Tibial artery (tissue), 4 donors: ENCODE data around the gene GALNT9.

Experiments
- DNase-seq, 2 donors: peaks; one replicate each; pipeline ENCODE4 v3.0.0-alpha.2; 2019
- H3K27ac ChIP-seq, 2 donors: fragments of 200-600 bp; sonication (generic) in 1 of 2; 1 replicate in 1 of 2; 2 replicates in 1 of 2; pipeline ENCODE4 v1.5.1; 2018 to 2019; ENCODE audit warnings: mild to moderate bottlenecking in 1 of 2
- H3K27me3 ChIP-seq, 2 donors: fragments of 200-600 bp; sonication (generic) in 1 of 2; one replicate each; pipeline versions ENCODE4 v1.5.1 to v1.6.0; 2016 to 2019
- H3K36me3 ChIP-seq, 3 donors: fragments of 200-600 bp; sonication (generic) in 2 of 3; one replicate each; pipeline ENCODE4 v1.5.1; 2016 to 2019; ENCODE audit warnings: mild to moderate bottlenecking in 2 of 3
- H3K4me1 ChIP-seq, 4 donors: fragments of 200-600 bp; sonication (generic) in 2 of 4; 1 replicate in 3 of 4; 2 replicates in 1 of 4; pipeline ENCODE4 v1.5.1; 2016 to 2019
- H3K4me3 ChIP-seq, 2 donors: fragments of 200-600 bp; sonication (generic) in 1 of 2; 1 replicate in 1 of 2; 2 replicates in 1 of 2; pipeline ENCODE4 v1.5.1; 2018 to 2019; ENCODE audit warnings: mild to moderate bottlenecking in 2 of 2
- H3K9me3 ChIP-seq, 3 donors: fragments of 200-600 bp; sonication (generic) in 1 of 3; one replicate each; pipeline ENCODE4 v1.5.1; 2016 to 2019
- intact Hi-C: fragments of 100-400 bp; cut with DNase I; formaldehyde crosslinking; loops from one replicate; pipeline ENCODE4 v1.15.0; 2023; ENCODE audit warnings: low total_unique reads
- TF ChIP-seq, protein P1 (sequence below), 2 experiments: fragments of 200-600 bp in 1 of 2; fragments of 450-650 bp in 1 of 2; IDR thresholded peaks; one replicate each; pipeline ENCODE4 v1.5.1; 2017 to 2019; ENCODE audit warnings: antibody characterized with exemption in 2 of 2, mild to moderate bottlenecking in 1 of 2, moderate library complexity in 1 of 2

GALNT9 gene

DNA sequence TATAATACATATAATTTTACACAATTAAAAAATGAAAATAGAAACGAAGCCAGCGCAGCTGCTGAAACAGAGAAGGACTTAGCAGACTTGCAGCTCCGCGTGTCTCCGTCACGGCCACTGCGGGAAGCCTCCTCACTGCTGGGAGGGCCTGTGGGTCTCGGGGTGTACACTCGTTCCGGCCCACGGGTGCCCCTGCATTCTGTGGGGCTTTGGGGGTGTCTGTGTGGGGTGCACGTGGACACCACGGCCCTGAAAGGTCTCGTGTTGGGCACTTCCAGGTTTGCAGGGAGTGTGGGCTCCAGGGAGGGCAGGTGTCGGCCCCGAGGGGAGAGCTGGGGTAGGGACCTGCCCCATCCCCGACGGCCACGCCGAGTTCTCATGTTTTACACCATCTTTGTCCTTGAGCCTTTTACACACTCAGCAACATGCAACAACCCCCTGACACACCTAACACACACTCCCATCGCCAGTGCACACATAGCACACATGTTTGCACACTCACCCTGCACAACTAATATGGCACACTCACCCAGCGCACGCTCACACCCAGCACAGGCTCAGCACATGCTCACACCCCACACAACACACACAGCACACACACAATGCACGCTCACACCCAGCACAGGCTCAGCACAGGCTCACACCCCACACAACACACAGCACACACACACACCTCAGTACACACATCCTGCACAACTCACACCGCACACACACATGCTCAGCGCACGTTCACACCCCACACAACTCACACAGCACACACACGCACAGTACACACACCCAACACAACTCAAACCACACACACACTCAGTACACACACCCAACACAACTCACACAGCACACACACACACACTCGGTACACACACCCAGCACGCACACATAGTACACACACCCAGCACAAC, 148.5 kb downstream of the GALNT9 start:
- H3K36me3 ChIP-seq = no peaks in the 10 kb centered on the region
- peaks cover 0 to 27% (median 18%) of the 10 kb centered on the region in 3 donors for H3K9me3 ChIP-seq
- no peaks in the 10 kb centered on the region for H3K4me1 ChIP-seq
- no peak overlapping the region for H3K4me3 ChIP-seq
- TF ChIP-seq, protein P1, sequence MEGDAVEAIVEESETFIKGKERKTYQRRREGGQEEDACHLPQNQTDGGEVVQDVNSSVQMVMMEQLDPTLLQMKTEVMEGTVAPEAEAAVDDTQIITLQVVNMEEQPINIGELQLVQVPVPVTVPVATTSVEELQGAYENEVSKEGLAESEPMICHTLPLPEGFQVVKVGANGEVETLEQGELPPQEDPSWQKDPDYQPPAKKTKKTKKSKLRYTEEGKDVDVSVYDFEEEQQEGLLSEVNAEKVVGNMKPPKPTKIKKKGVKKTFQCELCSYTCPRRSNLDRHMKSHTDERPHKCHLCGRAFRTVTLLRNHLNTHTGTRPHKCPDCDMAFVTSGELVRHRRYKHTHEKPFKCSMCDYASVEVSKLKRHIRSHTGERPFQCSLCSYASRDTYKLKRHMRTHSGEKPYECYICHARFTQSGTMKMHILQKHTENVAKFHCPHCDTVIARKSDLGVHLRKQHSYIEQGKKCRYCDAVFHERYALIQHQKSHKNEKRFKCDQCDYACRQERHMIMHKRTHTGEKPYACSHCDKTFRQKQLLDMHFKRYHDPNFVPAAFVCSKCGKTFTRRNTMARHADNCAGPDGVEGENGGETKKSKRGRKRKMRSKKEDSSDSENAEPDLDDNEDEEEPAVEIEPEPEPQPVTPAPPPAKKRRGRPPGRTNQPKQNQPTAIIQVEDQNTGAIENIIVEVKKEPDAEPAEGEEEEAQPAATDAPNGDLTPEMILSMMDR (IDR thresholded peaks at IDR 0.05) = no peak
- intact Hi-C loops = no loop called here
- no peak for DNase-seq
- peaks cover 0 to 55% of the 10 kb centered on the region in 2 donors for H3K27me3 ChIP-seq
- no peak overlapping the region for H3K27ac ChIP-seq

DNA sequence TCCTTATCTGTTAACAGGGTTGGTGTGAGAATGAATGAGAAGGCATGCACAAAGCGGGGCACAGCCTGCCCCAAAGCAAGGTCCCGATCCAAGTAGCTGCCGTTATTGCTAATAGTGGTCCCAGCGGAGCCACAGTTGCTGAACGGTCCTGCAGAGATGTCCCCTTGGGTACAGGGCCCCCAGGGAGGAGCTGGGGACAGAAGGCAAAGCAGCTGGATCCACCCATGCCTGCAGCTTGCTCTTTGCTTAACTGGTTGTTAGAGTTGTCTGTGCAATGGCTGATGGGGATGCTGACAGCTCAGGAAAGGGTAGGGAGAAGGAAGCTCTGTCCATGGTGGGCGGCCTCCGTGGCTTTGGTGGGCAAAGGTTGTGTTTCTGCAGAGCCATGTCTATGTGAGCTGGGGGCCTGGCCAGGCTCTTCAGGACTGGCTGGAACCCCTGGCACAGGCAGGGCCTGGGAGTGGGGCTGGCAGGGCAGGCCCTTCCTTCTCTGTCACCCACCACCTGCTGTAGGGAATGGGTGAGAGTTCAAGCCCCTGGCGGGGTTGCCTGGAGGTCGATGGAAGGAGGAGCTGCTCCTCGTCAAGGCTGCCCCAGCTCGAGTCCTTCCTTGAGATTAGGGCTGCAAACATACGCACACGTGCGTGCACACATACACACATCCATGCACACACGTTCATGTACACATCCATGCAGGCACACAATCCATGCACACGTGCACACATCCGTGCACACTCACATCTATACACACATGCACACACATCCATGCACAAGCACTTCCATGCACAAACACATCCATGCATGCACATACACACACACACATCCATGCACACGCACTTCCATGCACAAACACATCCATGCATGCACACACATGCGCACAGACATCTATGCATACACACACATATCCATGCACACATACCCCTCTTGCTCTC, 149.7 kb downstream of the GALNT9 start:
- Histone ChIP-seq H3K4me3 (no peak overlapping the region), H3K27ac (no peak overlapping the region), H3K27me3 (peaks cover 0 to 67% of the 10 kb centered on the region in 2 donors), H3K36me3 (no peaks in the 10 kb centered on the region), H3K4me1 (no peaks in the 10 kb centered on the region), H3K9me3 (peaks cover 0 to 17% (median 9%) of the 10 kb centered on the region in 3 donors)
- intact Hi-C loops = no loop called here
- TF ChIP-seq, protein P1 (IDR thresholded peaks at IDR 0.05) = no peak
- no peak for DNase-seq

DNA sequence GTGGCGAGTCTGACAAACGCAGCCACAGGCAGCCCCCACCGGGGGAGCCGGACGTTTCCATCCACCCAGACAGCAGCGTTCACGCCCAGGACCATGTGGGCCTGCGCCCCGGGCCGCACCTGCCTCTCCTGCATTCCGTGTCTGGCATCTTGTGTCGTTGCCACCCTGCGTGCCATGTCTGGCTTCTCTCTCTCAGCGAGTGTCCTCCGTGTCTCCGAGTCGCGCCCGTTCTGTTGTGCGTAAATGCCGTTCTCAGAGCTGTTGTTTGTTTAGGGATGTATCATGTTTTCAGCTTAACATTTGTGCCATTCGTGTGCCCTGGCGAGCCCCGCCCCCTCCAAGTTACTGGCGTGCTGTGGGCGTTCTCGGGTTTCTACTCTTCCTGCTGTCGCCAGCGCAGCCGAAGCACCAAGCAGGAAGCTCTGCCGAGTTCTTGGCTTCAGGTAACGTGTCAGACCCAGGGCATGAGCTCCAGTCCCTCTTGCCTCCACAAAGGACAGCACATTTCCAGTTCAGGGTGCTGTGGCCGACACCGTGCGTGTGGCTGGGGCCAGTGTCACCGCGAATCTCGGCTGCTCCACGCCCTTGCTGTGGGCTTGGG, 150.5 kb downstream of the GALNT9 start:
- Histone ChIP-seq H3K36me3 (no peaks in the 10 kb centered on the region), H3K27me3 (peaks cover 0 to 75% of the 10 kb centered on the region in 2 donors), H3K4me1 (no peaks in the 10 kb centered on the region), H3K4me3 (no peak overlapping the region), H3K27ac (no peak overlapping the region), H3K9me3 (peaks cover 0 to 9% (median 7%) of the 10 kb centered on the region in 3 donors)
- no peak for DNase-seq
- TF ChIP-seq, protein P1 (IDR thresholded peaks at IDR 0.05) = no peak
- intact Hi-C loops = no loop called here

DNA sequence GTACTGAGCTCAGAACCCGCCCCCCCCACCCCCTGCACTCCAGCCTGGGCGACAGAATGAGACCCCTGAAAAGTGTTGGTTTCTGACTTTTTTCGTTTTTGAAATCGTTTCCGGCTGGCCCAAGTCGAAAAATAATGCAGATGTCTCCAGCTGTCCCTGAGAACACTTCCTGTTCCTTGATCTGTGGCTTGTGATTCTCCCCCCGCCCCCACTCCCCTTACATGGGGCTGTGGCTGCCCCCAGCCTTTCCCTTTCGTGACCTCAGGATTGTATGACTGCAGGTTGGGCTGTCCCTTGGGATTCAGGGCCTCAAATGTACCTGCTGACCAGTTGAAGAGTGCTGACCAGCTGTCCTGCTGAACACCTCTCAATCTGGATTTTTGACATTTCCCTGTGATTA, 151.1 kb downstream of the GALNT9 start:
- no peak overlapping the region for H3K4me3 ChIP-seq
- H3K27ac ChIP-seq = no peak overlapping the region
- H3K9me3 ChIP-seq = peaks cover 0 to 8% (median 7%) of the 10 kb centered on the region in 3 donors
- TF ChIP-seq, protein P1 (IDR thresholded peaks at IDR 0.05) = no peak
- H3K4me1 ChIP-seq = no peaks in the 10 kb centered on the region
- intact Hi-C loops = no loop called here
- H3K36me3 ChIP-seq = no peaks in the 10 kb centered on the region
- H3K27me3 ChIP-seq = peaks cover 0 to 81% of the 10 kb centered on the region in 2 donors
- no peak for DNase-seq

- TF ChIP-seq, protein P1 (IDR thresholded peaks at IDR 0.05) = no peak
- Histone ChIP-seq H3K36me3 (no peaks in the 10 kb centered on the region), H3K9me3 (no peaks in the 10 kb centered on the region), H3K4me3 (no peak overlapping the region), H3K27ac (no peak overlapping the region), H3K4me1 (no peaks in the 10 kb centered on the region), H3K27me3 (peaks cover 0 to 90% of the 10 kb centered on the region in 2 donors)
- no peak for DNase-seq
- intact Hi-C loops = no loop called here
Observed at GRCh38 chr12:132176920-132177551, 152.4 kb downstream of the GALNT9 start.
